Naive thymus-derived CD8-positive, alpha-beta T cell (primary cell): Measurements from ENCODE around the gene GRIA2. TPM values are rescaled to one million over a fixed set of nuclear protein-coding genes. Genes with fewer than 3 reads are reported as not detected.

Experiments used
- ATAC-seq, 2 donors: fragments of 150-1000 bp; cut with Tn5 transposase in 1 of 2; sonication (Bioruptor Pico), chemical (Tn5 transposase) in 1 of 2; 1 replicate in 1 of 2; 2 replicates in 1 of 2; pipeline ENCODE4 v1.10.0; 2021; ENCODE audit warnings: mild to moderate bottlenecking in 2 of 2, moderate library complexity in 2 of 2
- POLR2A ChIA-PET: fragments of 350-600 bp; sonication (Branson Sonifier 250); formaldehyde crosslinking; loops from one replicate; lab custom pipeline; 2021; ENCODE audit warnings: antibody characterized with exemption; lab: Charles Lee
- DNase-seq, 10 donors: peaks; one replicate each; pipeline versions ENCODE4 v3.0.0 to v3.0.0-alpha.2; 2020 to 2022
- H3K27ac Mint-ChIP-seq, 10 donors: one replicate each; pipeline ENCODE4 v1.8.0; 2020 to 2022; ENCODE audit warnings: mild to moderate bottlenecking in 10 of 10, mixed read lengths in 10 of 10, moderate library complexity in 4 of 10, inconsistent platforms in 1 of 10
- H3K27me3 Mint-ChIP-seq, 5 donors: one replicate each; pipeline ENCODE4 v1.8.0; 2021 to 2022; ENCODE audit warnings: mixed read lengths in 5 of 5
- H3K36me3 Mint-ChIP-seq, 3 donors: one replicate each; pipeline ENCODE4 v1.8.0; 2020 to 2022; ENCODE audit warnings: mixed read lengths in 3 of 3, mild to moderate bottlenecking in 2 of 3, inconsistent platforms in 1 of 3
- H3K4me1 Mint-ChIP-seq, 4 donors: one replicate each; pipeline ENCODE4 v1.8.0; 2021 to 2022; ENCODE audit warnings: mixed read lengths in 4 of 4
- H3K4me3 Mint-ChIP-seq, 10 donors: one replicate each; pipeline ENCODE4 v1.8.0; 2020 to 2022; ENCODE audit warnings: mild to moderate bottlenecking in 10 of 10, mixed read lengths in 10 of 10, moderate library complexity in 6 of 10, inconsistent platforms in 1 of 10
- H3K9me3 Mint-ChIP-seq, 9 donors: one replicate each; pipeline ENCODE4 v1.8.0; 2020 to 2022; ENCODE audit warnings: mixed read lengths in 9 of 9, mild to moderate bottlenecking in 3 of 9, inconsistent platforms in 1 of 9, moderate library complexity in 1 of 9
- polyA plus RNA-seq, 3 donors: library from polyadenylated mRNA; unstranded; fragments of 300-500 nt; fragmentation: Illumina TruSeq; gene quantifications; one replicate each; pipeline ENCODE4 v1.2.3, GENCODE V29; 2021
- total RNA-seq, 8 experiments: library from RNA in 2 of 8; stranded (reverse) in 2 of 8; gene quantifications; one replicate each; pipeline ENCODE4 v1.2.3 and lab custom pipeline; 2021 to 2026

GRIA2 gene
- total and polyA plus RNA-seq, 5 experiments from 2014 or later, result not detected

DNA sequence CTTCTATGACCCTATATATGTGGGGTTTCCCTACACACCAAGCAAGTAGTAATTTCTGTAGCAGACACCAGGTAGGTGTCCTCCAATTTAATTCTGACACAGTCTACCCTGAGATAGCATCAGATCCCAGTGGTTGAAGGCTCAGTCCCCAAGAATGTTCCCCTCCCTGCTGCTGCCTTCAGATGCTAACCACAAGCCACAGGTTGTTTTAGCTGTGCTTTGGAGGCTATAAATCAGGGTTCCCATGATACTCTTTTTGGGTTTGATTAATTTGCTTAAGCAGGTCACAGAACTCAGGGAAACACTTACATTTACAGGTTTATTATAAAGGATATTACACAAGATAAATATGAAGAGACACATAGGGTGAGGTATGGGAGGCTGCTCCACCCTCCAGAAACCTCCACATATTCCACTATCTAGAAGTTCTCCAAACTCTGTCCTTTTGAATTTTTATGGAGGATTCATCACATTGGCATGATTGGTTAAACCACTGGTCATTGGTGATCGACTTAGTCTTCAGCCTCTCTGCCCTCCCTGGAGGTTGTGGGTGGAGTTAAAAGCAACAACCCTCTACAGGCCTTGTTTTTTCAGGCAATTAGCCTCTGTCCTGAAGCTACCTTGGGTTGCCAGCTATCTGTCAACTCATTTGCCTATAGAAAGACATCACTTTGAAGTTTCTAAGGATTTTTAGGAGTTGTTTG, 50.8 kb downstream of the GRIA2 start:
- Mint-ChIP-seq H3K4me1 (no peaks in the 10 kb centered on the region), H3K36me3 (peaks cover 0 to 5% (median 0%) of the 10 kb centered on the region in 3 donors), H3K27ac (no peak overlapping the region), H3K9me3 (peaks cover 3 to 31% (median 13%) of the 10 kb centered on the region in 9 donors), H3K27me3 (no peaks in the 10 kb centered on the region), H3K4me3 (no peak overlapping the region)
- ATAC-seq (no peak), DNase-seq (no peak)
- POLR2A ChIA-PET, result no interaction called here

DNA sequence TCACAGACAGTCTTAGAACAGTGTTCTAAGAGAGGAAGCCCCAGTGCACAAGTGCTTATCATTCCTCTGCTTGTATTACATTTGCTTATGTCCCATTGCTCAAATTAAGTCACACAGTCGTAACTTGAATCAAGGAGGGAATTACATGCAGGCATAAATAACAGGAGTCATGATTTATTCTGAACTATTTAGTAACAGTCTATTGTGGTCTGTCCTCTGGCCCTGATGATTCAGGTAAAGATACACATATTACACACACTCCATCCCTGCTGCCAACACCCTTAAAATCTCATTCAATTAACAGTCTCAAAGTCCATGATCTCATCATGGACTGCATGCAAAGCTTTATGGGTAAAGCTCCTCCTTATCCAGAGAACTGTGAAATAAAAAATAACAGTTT, 60.1 kb downstream of the GRIA2 start:
- Mint-ChIP-seq H3K27ac (no peak overlapping the region), H3K4me3 (no peak overlapping the region), H3K4me1 (no peaks in the 10 kb centered on the region), H3K27me3 (no peaks in the 10 kb centered on the region), H3K36me3 (no peaks in the 10 kb centered on the region), H3K9me3 (peaks cover 0 to 14% (median 2%) of the 10 kb centered on the region in 9 donors)
- ATAC-seq (no peak), DNase-seq (no peak)
- POLR2A ChIA-PET, result no interaction called here

GRCh38 chr4:157282019-157282418, 61.5 kb downstream of the GRIA2 start:
- Mint-ChIP-seq H3K27me3 (no peaks in the 10 kb centered on the region), H3K4me1 (no peaks in the 10 kb centered on the region), H3K36me3 (no peaks in the 10 kb centered on the region), H3K27ac (no peak overlapping the region), H3K4me3 (no peak overlapping the region), H3K9me3 (peaks cover 0 to 7% (median under 1%) of the 10 kb centered on the region in 9 donors)
- DNase-seq (no peak), ATAC-seq (no peak)
- POLR2A ChIA-PET, result no interaction called here

DNA sequence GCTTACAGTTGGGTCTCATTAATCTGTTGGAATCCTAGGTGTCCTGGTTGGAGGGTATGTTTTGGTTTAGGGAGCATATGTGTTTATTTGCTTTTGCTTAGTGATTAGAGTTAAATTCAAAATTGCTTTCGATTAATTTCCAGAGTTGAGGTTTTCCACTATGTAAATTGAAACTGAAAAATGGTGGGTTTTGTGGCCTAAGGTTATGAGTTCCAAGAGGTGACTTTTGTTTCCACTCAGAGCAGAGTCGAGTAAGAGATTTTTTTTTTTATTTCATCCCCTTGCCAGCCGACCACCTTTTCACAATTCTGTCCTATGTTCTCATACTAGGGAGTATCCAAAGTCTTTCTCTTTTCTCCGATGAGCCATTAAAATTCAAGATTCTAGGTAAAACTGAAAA, 66.9 kb downstream of the GRIA2 start:
- Mint-ChIP-seq H3K4me3 (no peak overlapping the region), H3K36me3 (no peaks in the 10 kb centered on the region), H3K4me1 (no peaks in the 10 kb centered on the region), H3K27me3 (no peaks in the 10 kb centered on the region), H3K9me3 (peaks cover 0 to 3% (median 0%) of the 10 kb centered on the region in 9 donors), H3K27ac (no peak overlapping the region)
- no peak for DNase-seq
- ATAC-seq, result no peak
- POLR2A ChIA-PET, result no interaction called here

DNA sequence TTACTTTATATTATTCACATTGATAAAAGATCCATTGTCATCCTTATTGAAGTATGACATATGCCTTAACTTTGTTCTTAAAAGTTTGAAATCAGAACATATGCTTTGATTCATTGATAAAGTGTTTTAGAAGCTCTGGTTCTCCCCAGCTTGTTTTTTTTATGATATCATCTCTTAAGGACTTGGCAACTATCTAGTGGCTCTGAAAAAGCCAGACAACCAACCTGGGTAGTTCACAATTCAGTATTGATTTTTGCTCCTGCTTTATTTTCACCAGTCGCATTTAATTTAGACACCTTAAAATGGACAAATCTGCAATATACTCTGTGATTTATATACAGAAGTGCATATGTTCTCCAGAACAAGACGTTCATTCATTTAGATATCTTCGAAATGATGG, 70.1 kb downstream of the GRIA2 start:
- Mint-ChIP-seq H3K9me3 (peaks cover 0 to 3% (median 0%) of the 10 kb centered on the region in 9 donors), H3K36me3 (no peaks in the 10 kb centered on the region), H3K27me3 (no peaks in the 10 kb centered on the region), H3K27ac (no peak overlapping the region), H3K4me3 (no peak overlapping the region), H3K4me1 (no peaks in the 10 kb centered on the region)
- ATAC-seq (no peak), DNase-seq (no peak)
- POLR2A ChIA-PET, result no interaction called here

DNA sequence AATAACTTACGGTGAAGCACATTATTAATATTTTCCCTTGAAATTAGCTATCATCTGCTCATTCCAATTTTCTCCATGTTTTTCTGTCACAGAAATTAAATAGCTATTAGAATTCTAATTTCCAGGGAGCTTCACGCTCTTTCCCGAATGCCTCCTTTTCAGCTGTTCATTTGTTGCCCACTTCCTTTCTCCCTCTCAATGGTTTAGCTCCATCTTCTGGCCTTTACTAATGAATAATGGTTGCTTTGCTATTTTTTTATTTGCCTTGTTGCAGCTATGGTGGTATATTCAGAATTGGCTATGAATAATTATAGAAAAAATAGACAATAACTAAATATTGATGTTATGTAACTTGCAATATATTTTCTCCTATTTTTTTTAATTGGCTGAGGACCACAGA, 70.5 kb downstream of the GRIA2 start:
- H3K27ac Mint-ChIP-seq, result no peak overlapping the region
- peaks cover 0 to 3% (median 0%) of the 10 kb centered on the region in 9 donors for H3K9me3 Mint-ChIP-seq
- no peaks in the 10 kb centered on the region for H3K27me3 Mint-ChIP-seq
- POLR2A ChIA-PET, result no interaction called here
- no peak for DNase-seq
- no peaks in the 10 kb centered on the region for H3K4me1 Mint-ChIP-seq
- H3K36me3 Mint-ChIP-seq, result no peaks in the 10 kb centered on the region
- H3K4me3 Mint-ChIP-seq, result no peak overlapping the region
- no peak for ATAC-seq

DNA sequence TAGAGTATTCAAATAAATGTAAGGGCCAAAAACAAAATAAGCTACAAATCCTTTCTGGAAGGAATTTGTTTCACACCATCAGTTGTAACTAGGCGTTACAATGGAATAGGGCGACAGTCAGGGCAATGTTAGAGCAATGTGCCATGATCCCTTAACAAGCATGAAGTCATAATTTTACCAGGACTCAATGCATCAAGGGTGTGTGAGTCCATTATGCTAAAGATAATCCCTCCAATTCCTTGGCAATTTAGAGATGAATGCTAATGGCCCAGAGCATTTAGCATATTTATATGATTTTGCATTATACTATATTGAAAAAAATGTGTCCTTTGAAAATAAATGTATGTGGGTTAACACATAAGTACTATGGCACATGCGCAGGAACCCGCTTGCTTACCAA, 73.1 kb downstream of the GRIA2 start:
- Mint-ChIP-seq H3K36me3 (no peaks in the 10 kb centered on the region), H3K27ac (no peak overlapping the region), H3K4me1 (no peaks in the 10 kb centered on the region), H3K4me3 (no peak overlapping the region), H3K27me3 (no peaks in the 10 kb centered on the region), H3K9me3 (peaks cover 0 to 6% (median 0%) of the 10 kb centered on the region in 9 donors)
- DNase-seq (no peak), ATAC-seq (no peak)
- POLR2A ChIA-PET, result no interaction called here

DNA sequence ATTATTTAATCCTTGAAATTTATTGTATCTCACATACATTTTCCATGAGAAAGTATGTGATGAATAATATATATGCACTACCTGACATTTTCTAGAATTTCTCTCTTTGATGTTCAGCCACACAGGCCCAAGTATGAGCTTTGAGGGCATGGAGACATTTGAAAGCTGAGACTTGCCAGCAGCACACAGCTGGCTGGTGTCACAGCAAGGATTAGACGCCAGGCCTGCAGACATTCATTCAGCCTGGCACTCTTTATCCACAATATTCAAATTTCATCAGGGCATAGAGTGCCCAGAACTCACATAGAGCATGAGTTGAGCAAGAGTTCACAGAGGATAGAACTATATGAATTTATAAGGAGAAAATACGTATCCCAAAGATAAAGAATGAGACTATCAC, 74.0 kb downstream of the GRIA2 start:
- DNase-seq, result no peak
- Mint-ChIP-seq H3K4me1 (no peaks in the 10 kb centered on the region), H3K9me3 (peaks cover 0 to 10% (median 0%) of the 10 kb centered on the region in 9 donors), H3K4me3 (no peak overlapping the region), H3K27me3 (no peaks in the 10 kb centered on the region), H3K27ac (no peak overlapping the region), H3K36me3 (no peaks in the 10 kb centered on the region)
- ATAC-seq, result no peak
- POLR2A ChIA-PET, result no interaction called here

DNA sequence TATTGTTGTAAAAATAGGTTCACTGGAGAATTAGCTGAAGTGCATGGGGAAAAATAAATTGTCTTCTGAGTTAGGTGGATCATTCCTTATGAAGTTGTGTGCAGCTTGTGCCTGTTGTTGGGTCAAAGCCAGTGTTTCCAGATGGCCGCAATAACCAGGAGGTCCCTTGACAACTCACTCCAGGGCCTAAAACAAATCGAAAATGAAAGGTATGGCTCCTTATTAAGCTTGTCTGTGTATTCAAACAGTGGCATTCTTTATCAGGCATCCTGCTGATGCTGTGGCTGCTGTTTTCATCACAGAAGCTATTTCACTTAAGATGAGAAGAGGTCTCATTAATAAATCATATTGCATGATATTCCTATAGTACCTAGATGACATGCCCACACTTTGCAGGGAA, 80.2 kb downstream of the GRIA2 start:
- no peak for DNase-seq
- no peak overlapping the region for H3K4me3 Mint-ChIP-seq
- POLR2A ChIA-PET, result no interaction called here
- H3K27ac Mint-ChIP-seq, result no peak overlapping the region
- H3K27me3 Mint-ChIP-seq, result no peaks in the 10 kb centered on the region
- no peaks in the 10 kb centered on the region for H3K36me3 Mint-ChIP-seq
- peaks cover 0 to 10% (median 2%) of the 10 kb centered on the region in 9 donors for H3K9me3 Mint-ChIP-seq
- H3K4me1 Mint-ChIP-seq, result no peaks in the 10 kb centered on the region
- no peak for ATAC-seq

- peaks cover 0 to 10% (median 3%) of the 10 kb centered on the region in 9 donors for H3K9me3 Mint-ChIP-seq
- ATAC-seq, result no peak
Observed at GRCh38 chr4:157303471-157303960, 83.0 kb downstream of the GRIA2 start.

DNA sequence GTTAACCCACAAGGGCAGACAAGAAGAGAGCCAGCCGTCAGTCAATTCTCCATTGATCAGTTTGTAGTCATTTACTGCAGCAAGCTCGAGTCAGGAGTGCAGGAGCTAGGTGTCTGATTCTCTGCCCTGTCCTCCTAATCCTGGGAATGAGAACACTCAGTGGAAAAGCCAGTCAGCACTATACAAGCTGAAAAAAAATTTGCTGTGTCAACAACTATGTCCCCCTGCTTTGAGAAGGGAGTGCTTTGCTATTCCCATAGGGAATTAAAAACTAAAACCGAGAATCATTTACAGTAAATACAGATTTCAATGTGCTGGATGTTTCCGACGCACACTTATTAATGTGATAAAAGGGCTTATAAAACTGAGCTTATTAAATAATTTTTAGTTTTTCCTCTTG, 84.2 kb downstream of the GRIA2 start:
- Mint-ChIP-seq H3K27ac (no peak overlapping the region), H3K27me3 (no peaks in the 10 kb centered on the region), H3K36me3 (no peaks in the 10 kb centered on the region), H3K9me3 (peaks cover 0 to 8% (median 1%) of the 10 kb centered on the region in 9 donors), H3K4me1 (no peaks in the 10 kb centered on the region), H3K4me3 (no peak overlapping the region)
- DNase-seq (no peak), ATAC-seq (no peak)
- POLR2A ChIA-PET, result no interaction called here

More at GRCh38 chr4:157303471-157303960, 83.0 kb downstream of the GRIA2 start:
- no peaks in the 10 kb centered on the region for H3K27me3 Mint-ChIP-seq
- H3K4me1 Mint-ChIP-seq, result no peaks in the 10 kb centered on the region
- H3K36me3 Mint-ChIP-seq, result no peaks in the 10 kb centered on the region
- no peak for DNase-seq
- no peak overlapping the region for H3K4me3 Mint-ChIP-seq
- POLR2A ChIA-PET, result no interaction called here
- H3K27ac Mint-ChIP-seq, result no peak overlapping the region

- Mint-ChIP-seq H3K27ac (no peak overlapping the region), H3K27me3 (no peaks in the 10 kb centered on the region), H3K4me3 (no peak overlapping the region), H3K36me3 (no peaks in the 10 kb centered on the region), H3K9me3 (peaks cover 0 to 9% (median 2%) of the 10 kb centered on the region in 9 donors), H3K4me1 (no peaks in the 10 kb centered on the region)
- DNase-seq, result no peak
- POLR2A ChIA-PET, result no interaction called here
- ATAC-seq, result no peak
Observed at GRCh38 chr4:157312702-157313101, 92.2 kb downstream of the GRIA2 start.

DNA sequence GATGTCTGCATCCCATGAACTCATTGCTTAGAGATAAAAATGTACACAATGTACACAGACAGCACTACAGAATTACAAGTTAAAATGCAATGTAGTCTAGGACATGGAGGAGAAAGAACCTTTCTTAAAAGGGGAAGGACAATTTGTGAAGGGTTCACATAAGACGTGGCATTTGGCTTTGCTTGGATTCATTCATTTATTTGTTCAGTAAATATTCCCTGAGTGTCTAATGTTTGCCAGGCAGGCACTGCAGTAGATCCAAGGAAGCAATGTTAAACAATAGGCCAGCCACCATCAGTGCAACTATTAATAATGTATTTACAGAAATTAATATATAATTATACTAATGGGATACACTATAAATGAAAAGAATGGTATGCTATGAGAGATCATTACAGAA, 94.4 kb downstream of the GRIA2 start:
- H3K27me3 Mint-ChIP-seq, result no peaks in the 10 kb centered on the region
- H3K4me1 Mint-ChIP-seq, result no peaks in the 10 kb centered on the region
- no peak for ATAC-seq
- H3K9me3 Mint-ChIP-seq, result peaks cover 0 to 9% (median 0%) of the 10 kb centered on the region in 9 donors
- no peak for DNase-seq
- POLR2A ChIA-PET, result no interaction called here
- H3K36me3 Mint-ChIP-seq, result no peaks in the 10 kb centered on the region
- H3K27ac Mint-ChIP-seq, result no peak overlapping the region
- no peak overlapping the region for H3K4me3 Mint-ChIP-seq

GRCh38 chr4:157315968-157316367, 95.4 kb downstream of the GRIA2 start:
- Mint-ChIP-seq H3K4me1 (no peaks in the 10 kb centered on the region), H3K4me3 (no peak overlapping the region), H3K27me3 (no peaks in the 10 kb centered on the region), H3K36me3 (no peaks in the 10 kb centered on the region), H3K27ac (no peak overlapping the region), H3K9me3 (peaks cover 0 to 9% (median 2%) of the 10 kb centered on the region in 9 donors)
- ATAC-seq, result no peak
- POLR2A ChIA-PET, result no interaction called here
- DNase-seq, result no peak
